DMS153 treated with DMSO at 0.1 percent for 48 hours (cell line): Measurements from ENCODE around the gene FANCI.

ENCODE experiments used
- DNase-seq: peaks from one replicate; lab custom pipeline; 2025; ENCODE audit not compliant: unreplicated experiment; lab: John Stamatoyannopoulos, UW

Gene FANCI

GRCh38 chr15:89303986-89304385, 60.2 kb downstream of the FANCI start:
- no peak for DNase-seq

GRCh38 chr15:89305395-89305794, 61.6 kb downstream of the FANCI start:
- DNase-seq, result no peak

GRCh38 chr15:89307046-89307587, 63.3 kb downstream of the FANCI start:
- no peak for DNase-seq

- DNase-seq, result no peak
Observed at GRCh38 chr15:89307791-89308190, 64.0 kb downstream of the FANCI start.

GRCh38 chr15:89308236-89308635, 64.5 kb downstream of the FANCI start:
- DNase-seq, result no peak

- no peak for DNase-seq
Observed at GRCh38 chr15:89309993-89310392, 66.2 kb downstream of the FANCI start.

GRCh38 chr15:89315375-89315929, 71.7 kb downstream of the FANCI start:
- no peak for DNase-seq

GRCh38 chr15:89316504-89316903, 72.7 kb downstream of the FANCI start:
- DNase-seq, result no peak

- DNase-seq, result no peak
Observed at GRCh38 chr15:89317186-89317720, 73.5 kb downstream of the FANCI start.

- DNase-seq, result no peak
Observed at GRCh38 chr15:89319678-89320077, 75.9 kb downstream of the FANCI start.

GRCh38 chr15:89320200-89320599, 76.4 kb downstream of the FANCI start:
- no peak for DNase-seq

- no peak for DNase-seq
Observed at GRCh38 chr15:89321521-89322410, 78.0 kb downstream of the FANCI start.

- DNase-seq, result no peak
Observed at GRCh38 chr15:89322822-89323221, 79.0 kb downstream of the FANCI start.

- no peak for DNase-seq
Observed at GRCh38 chr15:89323825-89324224, 80.0 kb downstream of the FANCI start.

- DNase-seq, result no peak
Observed at GRCh38 chr15:89325039-89325803, 81.4 kb downstream of the FANCI start.

- DNase-seq, result no peak
Observed at GRCh38 chr15:89326316-89326715, 82.5 kb downstream of the FANCI start.

- no peak for DNase-seq
Observed at GRCh38 chr15:89327113-89327512, 83.3 kb downstream of the FANCI start.

GRCh38 chr15:89328398-89329254, 84.8 kb downstream of the FANCI start:
- no peak for DNase-seq

- no peak for DNase-seq
Observed at GRCh38 chr15:89329329-89330084, 85.7 kb downstream of the FANCI start.

- DNase-seq, result no peak
Observed at GRCh38 chr15:89330119-89330518, 86.3 kb downstream of the FANCI start.
